ENCODE results near the gene WARS2.
"Not testable (repeated sequence)": the region's sequence is repeated elsewhere in the genome, so short reads cannot be mapped to it uniquely, and the experiment has no call there.

The WARS2 gene

DNA sequence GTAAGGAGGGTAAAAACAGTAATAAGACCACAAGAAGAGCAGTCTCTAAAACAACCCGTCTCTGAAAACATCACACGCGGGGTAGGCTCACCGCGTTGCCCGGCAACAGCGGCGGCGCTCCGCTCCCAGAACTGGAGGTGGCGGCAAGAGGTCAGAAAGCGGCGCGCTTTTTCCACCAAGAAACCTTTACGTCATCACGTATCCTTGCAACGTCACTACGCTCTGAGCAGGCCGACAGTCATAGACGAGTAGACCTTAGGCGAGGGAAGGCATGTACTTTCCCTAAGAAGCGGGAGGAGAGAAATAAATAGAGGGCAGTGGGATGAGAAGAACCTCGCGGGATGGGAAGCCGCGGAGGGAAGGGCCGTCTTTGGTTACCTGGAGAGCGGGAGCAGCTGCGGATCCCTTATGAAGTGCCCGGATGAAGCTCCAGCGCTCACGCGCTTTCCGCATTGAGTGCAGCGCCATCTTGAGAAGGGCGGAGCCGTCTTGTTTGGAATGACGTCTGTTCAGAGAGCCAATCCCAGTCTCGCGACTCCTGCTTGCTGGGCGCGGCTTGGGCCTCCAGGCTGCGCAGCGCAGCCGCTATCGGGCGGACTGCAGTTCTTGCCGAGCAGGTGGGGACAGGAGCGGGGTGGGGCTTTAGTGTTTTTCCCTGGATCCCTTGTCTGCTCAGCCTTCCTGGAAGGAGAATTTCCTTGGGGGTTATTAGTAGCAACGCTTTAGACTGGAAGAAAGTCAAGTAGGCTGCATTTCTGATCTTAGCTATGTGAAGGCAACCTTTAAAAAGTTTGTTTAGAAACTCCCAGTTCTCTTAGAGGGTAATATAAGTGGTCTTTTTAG, at the start of gene WARS2:
Gene WARS2, minus strand, starts transcription at position 477 of the 843 bp plus-strand sequence. Its CDS starts 9 bp downstream, at position 468.
- DNase-seq = peak; percentile 66 to 100 (median 93)

DNA sequence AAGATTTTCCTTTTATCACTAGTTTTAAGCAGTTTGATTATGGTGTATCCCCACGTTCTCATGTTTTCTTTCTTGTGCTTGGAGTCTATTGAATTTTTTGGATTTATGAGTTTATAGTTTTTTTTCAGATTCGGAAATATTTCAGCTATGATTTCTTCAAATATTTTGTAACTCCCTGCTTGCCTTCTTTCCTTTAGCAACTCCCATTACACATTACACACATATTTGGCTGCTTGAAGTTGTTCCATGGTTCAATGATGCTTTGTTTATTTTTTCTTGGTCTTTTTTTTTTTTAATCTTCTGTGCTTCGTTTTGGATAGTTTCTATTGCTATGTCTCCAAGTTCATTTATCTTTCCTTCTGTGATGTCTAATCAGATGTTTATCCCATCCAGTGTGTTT, 48.5 kb upstream of the WARS2 start:
- no peak for DNase-seq

- no peak for DNase-seq
Measured at GRCh38 chr1:119187416-119187815, 47.0 kb upstream of the WARS2 start.

DNA sequence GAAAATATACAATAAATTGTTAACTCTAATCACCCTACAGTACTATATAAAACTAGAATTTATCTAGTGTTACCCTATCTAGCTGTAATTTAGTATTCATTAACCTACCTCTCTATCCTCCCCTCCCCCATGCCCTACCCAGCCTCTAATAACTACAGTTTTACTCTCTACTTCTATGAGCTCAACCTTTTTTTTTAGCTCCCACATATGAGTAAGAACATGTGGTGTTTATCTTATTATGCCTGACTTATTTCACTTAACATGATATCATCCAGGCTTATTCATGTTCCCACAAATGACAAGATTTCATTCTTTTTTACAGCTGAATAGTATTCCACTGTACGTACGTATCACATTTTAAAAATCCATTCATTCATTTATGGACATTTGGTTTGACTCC, 46.0 kb upstream of the WARS2 start:
- DNase-seq = no peak

GRCh38 chr1:119184972-119185371, 44.5 kb upstream of the WARS2 start:
- no peak for DNase-seq

- DNase-seq = no peak
Measured at GRCh38 chr1:119181218-119181617, 40.8 kb upstream of the WARS2 start.

DNA sequence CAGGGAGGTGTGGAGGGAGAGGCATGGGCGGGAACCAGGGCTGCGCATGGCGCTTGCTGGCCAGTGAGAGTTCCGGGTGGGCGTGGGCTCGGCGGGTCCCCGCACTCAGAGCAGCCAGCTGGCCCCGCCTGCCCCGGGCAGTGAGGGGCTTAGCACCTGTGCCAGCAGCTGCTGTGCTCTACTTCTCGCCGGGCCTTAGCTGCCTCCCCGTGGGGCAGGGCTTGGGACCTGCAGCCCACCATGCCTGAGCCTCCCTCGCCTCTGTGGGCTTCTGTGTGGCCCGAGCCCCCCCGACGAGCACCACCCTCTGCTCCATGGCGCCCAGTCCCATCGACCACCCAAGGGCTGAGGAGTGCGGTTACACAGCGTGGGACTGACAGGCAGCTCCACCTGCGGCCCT, 38.6 kb upstream of the WARS2 start:
- no peak for DNase-seq

GRCh38 chr1:119172927-119173326, 32.5 kb upstream of the WARS2 start:
- DNase-seq = not testable (repeated sequence)

- DNase-seq = not testable (repeated sequence)
Measured at GRCh38 chr1:119171381-119172010, 31.0 kb upstream of the WARS2 start.

DNA sequence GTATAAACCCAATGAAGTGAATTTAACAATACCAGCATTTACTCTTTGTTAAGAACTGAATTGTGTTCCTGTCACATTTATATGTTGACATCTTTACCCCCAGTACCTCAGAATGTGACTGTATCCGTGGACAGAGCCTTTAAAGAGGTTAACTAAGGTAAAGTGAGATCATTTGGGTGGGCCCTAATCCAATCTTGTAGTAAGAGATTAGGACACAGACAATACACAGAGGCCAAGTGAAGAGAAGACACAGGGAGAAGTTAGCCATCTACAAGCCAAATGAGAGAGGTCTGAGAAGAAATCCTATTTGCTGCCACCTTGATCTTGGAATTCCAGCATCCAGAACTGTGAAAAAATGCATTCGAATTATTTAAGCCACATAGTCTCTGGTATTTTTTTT, 22.9 kb upstream of the WARS2 start:
- DNase-seq = no peak

DNA sequence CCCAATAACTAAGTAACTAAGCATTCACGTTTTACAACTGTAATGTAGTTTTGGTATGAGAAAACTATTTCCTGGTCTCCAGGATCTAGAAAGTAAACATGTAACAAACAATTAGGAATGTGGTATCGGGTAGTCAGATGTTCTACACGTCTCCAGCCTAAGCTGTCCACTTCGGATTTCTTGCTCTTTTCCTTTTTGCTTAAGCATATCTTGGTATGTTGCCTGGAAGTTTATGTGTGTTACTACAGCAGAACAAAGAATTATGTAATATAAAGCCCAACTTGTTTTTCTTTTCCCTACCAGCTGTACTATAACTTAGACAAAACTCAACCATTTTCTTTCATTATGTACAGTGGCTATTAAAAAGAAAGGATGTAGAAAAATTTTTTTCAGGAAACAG, 20.4 kb upstream of the WARS2 start:
- DNase-seq = no peak

DNA sequence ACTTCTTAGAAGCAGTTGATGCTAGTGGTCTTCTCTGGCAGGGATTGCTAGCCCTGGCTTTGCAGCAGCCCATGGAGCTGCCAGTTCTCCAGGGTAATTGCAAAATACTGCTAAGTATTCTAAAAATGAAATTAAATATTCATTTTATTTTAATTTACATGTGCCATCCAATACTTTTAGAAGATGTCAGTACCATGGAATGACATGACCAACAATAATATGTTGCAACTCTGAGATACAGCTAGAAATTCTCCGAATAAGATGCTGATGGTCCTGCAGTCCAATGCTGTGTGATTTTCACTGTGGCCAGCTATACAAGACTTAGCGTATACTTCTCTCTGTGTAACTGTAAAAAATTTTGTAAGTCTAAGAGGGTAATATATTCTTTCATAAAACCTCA, 20.0 kb upstream of the WARS2 start:
- no peak for DNase-seq

GRCh38 chr1:119159966-119160365, 19.5 kb upstream of the WARS2 start:
- no peak for DNase-seq

DNA sequence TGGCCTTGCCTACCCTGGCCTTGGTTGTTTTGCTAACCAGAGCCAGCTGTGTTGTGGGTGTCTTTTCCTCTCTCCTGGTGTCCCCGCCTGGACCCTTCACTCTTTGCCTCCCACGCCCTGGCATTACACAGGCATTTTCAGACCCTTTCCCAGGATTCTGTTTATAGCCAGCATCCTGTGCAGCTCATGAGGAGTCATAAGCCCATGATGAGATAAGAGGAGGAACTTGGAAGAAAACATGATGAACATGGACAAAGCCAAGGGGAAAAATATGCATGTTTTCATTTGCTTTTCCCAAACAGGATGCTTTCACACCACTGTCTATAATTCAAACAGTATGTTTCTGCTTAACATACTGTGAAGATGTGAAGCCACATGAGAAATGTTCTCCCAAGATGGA, 18.7 kb upstream of the WARS2 start:
- no peak for DNase-seq

GRCh38 chr1:119156761-119157160, 16.3 kb upstream of the WARS2 start:
- not testable (repeated sequence) for DNase-seq

DNA sequence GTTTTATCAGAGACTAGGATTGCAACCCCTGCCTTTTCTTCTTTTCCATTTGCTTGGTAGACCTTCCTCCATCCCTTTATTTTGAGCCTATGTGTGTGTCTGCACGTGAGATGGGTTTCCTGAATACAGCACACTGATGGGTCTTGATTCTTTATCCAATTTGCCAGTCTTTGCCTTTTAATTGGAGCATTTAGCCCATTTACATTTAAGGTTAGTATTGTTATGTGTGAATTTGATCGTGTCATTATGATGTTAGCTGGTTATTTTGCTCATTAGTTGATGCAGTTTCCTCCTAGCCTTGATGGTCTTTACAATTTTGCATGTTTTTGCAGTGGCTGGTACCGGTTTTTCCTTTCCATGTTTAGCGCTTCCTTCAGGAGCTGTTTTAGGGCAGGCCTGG, 14.6 kb upstream of the WARS2 start:
- DNase-seq = not testable (repeated sequence)

DNA sequence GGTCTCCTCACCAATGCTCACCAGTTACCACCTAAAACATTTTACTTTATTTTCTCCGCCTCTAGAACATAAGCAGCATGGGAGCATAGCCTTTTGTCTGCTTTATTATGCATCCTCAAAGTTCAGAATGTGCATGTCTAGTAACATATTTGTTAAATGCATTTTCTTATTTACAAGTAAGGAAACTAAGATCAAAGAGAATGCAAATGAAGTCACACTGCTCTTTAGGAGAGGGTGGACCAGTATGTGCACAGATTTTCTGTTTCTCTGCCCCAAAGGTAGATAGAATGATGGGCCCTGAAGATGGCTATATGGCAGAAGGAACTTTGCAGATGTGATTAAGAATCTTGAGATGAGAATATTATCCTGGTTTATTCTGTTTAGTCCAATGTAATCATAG, 9.7 kb upstream of the WARS2 start:
- no peak for DNase-seq

DNA sequence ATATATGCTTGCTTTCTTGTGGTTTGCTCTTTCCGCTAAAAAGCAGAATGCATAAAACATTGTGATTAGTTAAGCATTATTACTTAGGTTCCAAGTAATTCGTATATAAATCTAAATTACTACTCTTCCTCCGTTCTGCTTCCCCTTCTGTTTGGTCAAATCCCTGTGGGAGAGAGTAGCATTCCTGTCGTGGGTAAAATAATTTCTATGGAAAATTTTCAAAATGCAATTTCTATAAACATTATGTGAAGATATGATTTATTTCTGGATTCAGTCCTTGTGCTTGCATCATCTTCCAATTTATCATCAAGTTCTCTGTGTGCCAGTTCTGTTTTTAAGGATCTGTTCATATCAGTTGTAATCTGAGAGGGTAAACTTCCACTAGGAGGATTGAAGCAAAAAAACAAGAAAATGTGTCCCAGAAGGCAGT, 7.2 kb upstream of the WARS2 start:
- DNase-seq = no peak

DNA sequence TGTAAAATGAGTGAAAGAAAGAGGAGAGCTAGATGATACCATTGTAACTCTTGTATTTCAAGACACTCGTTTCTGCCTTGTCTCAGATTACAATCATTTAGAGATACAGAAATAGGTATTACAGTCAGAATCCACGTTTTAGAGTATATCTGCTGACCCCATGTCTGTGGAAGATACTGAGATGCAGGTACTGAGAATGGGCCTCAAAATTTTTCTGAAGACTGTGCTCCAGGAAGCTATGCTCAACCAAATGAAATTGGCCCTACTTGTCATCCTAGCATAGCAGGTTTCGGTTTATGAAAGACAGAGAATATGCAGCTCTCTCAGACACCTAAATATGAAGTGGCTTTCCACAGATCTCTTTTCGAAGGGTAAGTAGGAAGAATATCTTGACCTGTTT, 6.0 kb upstream of the WARS2 start:
- DNase-seq = no peak

DNA sequence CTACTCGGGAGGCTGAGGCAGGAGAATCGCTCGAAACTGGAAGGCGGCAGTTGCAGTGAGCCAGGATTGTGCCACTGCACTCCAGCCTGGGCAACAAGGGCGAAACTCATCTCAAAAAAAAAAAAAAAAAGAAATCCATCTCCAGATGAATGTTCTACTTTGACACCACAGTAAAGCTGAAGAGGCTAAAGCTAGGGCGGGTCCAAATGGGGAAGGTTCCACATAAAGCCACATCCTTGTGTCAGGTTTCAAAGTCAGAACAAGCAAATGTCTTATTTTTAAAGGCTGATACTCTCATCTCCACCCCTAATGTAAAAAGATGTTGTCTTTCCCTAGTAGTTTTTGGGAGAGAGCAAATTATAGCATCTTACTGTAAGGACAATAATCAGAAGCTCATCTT, 4.4 kb upstream of the WARS2 start:
- DNase-seq = no peak

DNA sequence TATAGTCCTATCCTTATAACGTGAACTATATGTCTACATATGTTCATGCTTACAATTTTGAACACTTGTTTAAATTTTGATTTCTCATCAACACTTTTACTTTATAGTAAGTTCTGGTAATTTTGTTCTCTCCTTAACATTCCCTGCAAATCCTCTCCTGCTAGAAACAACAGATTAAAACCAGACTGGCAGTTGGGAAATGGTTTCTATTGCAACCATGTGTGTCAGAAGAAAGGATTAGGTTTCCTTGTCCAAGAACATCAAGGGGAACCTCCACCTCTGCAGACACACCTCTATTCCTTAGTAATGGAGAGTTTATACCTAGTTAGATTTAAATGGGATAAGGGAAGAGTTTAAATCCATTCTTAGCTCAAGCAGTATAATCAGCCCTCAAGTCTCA, 3.3 kb upstream of the WARS2 start:
- DNase-seq = no peak

GRCh38 chr1:119141660-119142059, 1.2 kb upstream of the WARS2 start:
- no peak for DNase-seq

DNA sequence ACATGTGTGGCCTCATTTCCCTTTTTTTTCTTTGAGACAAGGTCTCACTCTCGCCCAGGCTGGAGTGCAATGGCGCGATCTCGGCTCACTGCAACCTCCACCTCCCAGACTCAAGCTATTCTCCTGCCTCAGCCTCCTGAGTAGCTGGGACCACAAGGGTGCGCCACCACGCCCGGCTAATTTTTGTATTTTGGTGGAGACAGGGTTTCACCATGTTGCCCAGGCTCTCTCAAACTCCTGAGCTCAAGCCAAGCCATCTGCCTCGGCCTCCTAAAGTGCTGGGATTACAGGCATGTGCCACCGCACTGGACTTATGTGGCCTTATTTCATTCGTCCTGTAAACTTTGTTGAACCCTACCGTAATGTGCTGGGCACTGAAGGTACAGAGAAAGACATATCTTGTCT, 569 bp upstream of the WARS2 start:
- peak in 11 of 51 donors; percentile 0 to 27 (median 6) for DNase-seq
